ENCODE measurements around the gene COL4A5.

The COL4A5 gene

DNA sequence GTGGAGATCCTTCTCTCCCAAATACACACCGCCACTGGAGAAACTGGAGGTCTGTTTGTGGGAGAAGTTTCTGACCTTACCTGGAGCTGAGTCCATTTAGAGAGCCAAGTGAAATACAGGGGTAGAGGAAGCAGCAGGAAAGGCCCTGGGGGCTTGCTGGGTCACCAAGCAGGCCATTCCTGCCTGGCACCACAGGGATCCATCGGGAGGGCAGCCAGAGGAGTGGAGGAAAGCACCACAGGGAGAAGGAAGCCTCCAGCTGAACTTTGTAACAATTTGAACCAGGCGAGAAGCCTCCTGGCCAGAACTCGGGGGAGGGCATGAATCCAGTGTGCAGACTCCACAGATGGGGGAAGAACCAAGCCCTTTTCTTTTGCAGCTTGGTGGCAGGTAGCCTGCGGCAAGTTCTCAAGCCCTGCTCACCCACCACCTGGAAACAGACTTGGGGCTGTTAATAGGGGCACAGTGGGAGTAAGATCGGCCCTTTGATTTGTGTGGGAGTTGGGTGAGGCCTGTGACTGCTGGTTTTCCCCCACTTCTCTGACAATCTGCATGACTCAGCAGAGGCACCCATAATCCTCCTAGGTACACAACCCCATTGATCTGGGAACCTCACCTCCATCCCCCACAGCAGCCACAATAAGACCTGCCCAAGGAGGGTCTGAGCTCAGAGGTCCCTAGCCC lies 202.1 kb downstream of the COL4A5 start:
- no peak for DNase-seq (ENCODE audit: low read depth)

DNA sequence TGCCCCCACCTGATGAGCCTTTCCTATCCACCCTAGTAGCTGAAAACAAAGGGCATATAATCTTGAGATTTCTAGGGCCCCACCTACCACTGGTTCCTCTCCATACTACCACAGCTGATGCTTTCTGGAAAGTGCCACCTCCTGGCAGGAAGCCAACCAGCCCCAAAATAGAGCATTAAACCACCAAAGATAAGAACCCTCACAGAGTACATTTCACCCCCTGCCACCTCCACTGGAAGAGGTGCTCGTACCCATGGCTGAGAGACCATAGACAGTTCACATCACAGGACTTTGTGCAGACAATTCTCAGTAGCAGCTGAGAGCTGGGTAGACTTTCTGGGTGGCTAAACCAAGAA lies 202.6 kb downstream of the COL4A5 start:
- DNase-seq (ENCODE audit: low read depth): no peak

DNA sequence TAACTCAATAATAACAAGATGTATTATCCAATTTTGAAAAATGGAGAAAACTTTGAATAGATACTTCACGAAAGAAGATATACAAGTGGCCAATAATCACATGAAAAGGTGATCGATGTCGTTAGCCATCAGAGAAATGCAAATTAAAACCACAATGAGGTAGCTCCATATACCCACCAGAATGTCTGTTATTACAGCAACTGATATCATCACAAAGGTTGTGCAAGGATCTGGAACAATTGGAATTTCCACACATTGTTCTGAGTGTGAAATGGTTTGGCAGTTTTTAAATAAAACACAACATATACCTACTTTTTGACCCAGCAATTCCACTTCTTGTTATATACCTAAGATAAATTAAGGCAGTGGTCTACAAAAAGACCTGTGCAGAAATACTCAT lies 225.1 kb downstream of the COL4A5 start:
- no peak for DNase-seq (ENCODE audit: low read depth)

DNA sequence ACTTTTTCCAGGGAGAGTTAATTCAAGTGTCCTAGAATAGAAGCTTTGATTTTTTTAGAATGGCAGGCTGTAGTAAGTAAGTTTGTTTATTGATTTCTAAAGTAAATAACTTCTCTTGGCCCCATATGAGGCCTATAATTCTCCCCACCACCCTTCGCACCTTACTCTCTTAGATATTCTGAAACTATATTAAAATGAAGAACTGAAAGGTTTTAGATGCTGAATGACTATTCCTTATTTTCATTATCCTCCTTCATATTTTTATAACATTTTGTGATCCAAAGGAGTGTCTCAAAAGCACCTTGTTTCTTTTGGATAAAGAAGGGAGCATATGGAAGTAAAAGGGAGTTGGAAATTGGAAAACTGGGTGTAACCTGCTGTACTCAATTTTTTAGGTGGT lies 226.5 kb downstream of the COL4A5 start:
- no peak for DNase-seq (ENCODE audit: low read depth)

DNA sequence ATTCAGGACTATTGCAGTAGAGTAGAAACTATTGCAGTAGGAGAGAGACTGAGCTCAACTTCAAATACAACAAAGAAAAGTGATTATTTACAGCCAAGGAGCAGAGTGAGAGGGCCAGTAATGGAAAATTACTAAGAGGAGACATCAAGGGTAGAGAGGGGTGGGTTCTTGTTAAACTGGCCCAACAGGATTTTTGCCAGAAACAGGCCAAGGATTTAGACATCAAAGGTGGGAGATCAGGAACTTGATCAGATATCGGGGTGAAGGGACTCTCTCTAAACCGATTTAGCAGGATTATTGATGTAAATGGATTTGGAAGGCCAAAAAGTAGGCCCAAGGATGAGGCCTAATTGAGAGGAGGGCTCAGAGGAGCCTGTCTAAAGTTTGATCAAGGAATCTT lies 231.9 kb downstream of the COL4A5 start:
- no peak for DNase-seq (ENCODE audit: low read depth)

DNA sequence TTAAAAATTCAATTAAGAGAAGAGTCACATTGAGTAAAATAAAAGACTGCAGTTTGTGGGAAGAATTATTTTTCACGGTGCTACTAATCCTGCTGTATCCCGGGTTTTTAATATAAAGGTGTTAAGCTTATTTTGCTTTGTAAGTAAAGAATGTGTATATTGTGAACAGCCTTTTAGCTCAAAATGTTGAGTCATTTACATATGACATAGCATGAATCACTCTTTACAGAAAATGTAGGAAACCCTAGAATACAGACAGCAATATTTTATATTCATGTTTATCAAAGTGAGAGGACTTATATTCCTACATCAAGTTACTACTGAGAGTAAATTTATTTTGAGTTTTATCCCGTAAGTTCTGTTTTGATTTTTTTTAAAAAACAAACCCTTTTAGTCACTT lies 257.1 kb downstream of the COL4A5 start:
- DNase-seq (ENCODE audit: low read depth): no peak

DNA sequence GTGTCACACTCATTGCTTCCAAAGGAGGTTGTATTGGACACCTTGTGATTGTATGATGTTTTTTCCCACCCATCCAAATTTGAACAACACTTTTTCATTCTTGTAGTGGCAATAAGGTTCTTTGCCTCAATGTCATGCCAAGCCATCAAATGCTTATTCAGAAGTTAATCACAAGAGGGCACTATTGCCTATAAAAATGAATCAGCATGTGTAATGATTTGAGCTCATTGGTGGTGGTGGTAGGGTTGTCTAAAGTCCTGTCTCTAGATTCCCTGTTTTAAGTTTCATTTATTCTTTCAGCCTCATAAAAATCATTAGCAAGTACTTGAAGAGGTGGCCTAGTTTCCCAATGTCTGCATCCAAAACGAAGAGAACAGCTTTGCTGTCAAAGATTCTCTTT lies 259.7 kb downstream of the COL4A5 start:
- no peak for DNase-seq (ENCODE audit: low read depth)

DNA sequence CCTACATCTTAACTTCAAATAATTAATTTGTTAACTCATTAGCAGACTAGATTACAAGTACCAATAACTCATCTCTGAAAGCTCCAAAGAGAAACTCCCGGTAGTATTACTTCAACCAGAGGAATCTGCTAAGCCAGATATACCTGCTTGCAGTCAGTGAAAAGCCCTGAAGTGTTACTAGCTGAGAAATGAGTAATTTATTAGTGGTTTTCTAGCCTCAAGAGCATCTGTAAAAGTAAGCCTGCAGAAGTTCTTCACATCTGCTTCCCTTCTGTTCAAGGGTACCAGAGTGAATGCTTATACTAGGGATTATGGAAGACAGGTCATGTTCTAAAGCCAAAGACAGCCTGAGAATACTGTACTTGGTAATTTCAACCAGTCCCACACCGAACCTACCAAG lies 262.0 kb downstream of the COL4A5 start:
- no peak for DNase-seq (ENCODE audit: low read depth)

DNA sequence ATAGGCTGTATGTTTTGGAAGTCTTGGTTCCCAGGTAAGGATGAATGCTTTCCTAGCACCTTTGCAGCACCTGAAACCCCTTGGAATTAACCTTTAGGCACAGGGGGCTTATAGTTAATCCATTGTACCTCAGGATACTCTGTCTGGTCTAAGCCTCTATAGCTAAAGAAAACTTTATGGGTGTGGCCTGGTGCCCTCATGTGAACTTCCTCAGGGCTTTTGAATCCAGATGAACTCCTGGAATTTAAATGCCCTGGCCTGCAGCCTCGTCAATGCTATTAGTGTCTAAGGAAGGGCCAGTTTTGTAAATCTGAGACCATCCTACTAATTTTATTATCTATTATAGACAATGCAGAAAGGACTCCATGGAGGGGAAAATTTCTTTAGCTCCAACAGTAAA lies 262.9 kb downstream of the COL4A5 start:
- no peak for DNase-seq (ENCODE audit: low read depth)

DNA sequence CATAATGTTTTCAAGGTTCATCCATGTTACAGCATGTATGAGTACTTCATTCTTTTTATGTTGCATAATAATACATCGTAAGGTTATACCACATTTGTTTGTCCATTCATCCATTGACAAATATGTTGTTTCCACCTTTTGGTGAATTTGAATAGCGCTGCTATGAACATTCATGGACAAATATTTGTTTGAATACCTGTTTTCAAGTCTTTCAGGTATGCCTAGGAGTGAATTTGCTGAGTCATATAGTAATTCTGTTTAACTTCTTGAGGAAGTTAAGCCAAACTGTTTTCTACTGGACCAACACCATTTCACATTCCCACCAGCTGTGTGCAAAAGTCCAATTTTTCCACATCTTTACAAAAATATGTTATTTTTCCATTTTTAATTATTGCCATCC lies 265.2 kb downstream of the COL4A5 start:
- DNase-seq (ENCODE audit: low read depth): no peak

DNA sequence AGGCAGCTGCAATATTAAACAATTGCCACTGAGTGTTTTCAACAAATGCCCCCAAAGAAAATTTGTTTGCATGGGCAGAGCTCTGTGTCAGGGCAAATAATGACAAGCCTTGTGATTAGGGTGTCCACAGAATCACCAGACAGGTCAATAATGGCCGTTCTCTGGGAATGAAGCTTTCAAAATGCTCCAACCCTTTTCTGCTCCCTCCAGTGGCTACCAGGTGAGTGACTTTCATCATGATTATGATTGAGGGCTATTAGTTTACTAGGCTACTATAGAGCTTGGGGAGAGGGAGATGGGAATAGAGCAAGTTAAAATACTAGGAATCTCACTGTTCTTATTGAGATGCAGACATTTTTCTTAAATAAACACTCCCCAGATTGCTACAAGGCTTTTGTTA lies 273.2 kb downstream of the COL4A5 start:
- DNase-seq (ENCODE audit: low read depth): no peak

DNA sequence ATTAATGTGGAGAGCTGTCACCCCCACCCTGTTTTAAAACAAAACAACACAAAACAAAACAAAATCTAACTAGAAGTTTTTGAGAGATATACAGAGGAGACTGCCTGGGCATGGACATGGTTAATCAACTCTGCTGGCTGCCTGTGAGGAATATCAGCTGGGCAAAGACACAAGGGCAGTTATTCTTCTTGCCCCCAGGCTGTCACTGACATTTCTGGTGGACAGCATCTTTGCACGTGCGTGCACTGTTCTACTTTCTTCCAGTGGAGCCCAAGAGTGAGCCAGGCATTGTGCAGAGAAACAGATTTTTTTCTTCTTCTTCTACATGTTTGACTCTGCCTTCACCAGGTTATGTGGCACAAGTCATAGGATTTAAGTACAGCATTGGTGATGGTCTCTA lies 282.9 kb downstream of the COL4A5 start:
- no peak for DNase-seq (ENCODE audit: low read depth)

DNA sequence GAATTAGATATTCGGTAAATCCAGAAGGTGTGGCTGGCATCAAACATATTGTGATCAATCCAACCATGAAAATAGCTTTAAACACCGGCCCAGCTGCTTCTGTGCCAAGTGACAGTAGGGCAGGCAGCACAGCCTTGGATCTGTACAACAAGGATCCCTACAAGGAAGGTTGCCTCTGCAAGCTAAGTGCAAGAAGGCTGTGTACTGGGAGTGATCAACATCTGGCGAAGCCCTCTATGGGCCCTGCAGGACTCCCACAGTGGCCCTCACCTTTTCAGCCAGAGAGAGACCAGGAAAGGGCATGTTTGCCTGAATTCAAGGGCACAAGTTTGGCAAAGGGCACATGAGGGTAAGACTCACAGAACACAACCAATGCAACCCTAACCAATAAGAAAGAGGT lies 287.1 kb downstream of the COL4A5 start:
- DNase-seq (ENCODE audit: low read depth): no peak

DNA sequence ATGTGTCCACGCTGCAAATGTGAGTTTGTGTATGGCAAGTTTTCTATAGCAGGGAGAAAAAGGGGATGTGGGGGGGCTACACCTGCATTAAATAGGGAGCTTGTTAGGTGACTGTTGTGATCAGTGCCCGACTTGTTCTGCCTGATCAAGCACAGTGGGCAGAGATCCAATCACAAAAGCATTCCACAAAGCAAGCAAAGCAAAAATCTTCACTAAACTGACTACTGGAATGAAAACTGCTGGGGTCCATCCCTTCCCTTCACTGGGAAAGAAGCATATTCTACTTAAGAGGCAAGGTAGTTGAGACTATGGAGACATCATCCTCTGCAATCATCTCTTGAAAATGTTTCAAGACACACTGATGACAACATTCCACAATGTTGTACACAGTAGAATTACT lies 291.5 kb downstream of the COL4A5 start:
- DNase-seq (ENCODE audit: low read depth): no peak

DNA sequence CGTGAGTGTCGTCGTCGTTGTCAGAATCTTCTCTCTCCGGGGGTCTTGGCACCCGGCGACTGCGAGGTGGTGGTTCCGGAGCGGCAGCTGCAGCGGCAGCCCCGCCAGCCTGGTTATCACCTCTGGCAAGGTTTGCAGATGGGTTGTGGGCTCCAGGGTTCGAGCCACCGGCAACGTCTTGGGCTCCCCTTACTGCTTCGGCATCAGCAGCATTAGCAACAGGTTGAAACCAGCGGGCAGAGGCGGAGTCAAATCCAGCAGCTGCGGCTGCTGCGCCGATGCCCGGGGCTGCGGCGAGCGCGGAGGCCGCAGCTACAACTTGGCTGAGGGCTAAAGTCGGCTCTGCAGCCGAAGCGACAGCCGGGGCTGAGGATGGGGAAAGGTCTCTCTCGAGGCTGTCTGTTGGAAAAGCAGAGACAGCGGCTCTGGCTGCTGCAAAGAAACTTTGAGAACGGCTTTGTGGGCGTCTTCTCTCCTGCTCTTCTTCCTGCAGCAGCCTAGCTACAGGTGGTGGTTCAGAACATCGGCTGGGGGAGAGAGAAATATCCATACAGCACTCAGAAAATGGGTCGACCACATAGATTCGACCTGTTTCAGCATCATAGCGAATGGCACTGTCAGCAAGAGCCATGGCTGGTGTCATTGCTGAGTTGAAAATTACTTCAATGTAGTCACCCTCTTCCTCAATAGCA lies 293.1 kb downstream of the COL4A5 start:
- DNase-seq (ENCODE audit: low read depth): no peak

DNA sequence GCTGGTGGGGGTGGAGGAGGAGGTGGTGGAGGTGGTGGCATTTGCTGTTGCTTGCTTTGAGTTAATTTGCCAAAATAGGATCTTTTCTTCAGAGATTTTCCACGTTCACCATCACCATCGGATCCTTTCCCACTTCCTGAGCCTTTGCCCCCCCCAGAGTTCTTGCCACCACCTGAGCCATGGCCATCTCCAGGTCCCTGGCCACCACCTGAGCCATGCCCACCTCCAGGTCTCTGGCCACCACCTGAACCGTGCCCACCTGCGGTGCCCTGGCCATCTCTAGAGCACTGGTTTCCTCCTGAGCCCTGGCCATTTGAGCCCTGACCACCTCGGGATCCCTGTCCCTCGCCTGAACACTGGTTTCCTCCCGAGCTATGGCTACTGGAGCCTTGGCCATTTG lies 294.8 kb downstream of the COL4A5 start:
- DNase-seq (ENCODE audit: low read depth): no peak

DNA sequence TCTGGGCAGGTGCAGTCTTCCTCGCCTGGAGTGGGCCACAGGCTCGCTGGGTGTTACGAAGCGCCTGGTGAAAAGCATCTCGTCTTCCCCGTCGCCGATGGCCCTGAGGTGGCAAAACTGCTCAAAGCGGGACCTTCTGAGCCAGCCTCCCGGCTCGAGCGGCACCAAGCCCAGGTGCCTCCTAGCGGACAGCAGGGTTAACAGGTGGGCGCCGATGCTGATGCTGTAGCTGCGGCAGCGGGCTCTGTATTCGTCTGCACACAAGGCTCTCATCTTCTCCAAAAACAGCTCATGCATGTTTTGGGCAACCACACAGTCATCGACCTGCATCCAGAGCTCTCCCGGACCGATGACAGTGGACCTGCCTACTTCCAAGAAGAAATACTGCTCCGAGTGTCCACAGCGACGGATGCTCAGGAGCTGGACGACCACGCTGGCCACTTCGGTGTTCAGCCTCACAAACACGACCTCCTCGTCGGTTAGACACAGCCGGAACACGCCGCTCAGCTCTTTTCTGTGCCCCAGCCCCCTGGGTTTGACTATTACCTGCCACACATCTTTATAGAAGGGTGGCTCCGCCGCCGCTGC lies 295.5 kb downstream of the COL4A5 start:
- DNase-seq (ENCODE audit: low read depth): no peak

DNA sequence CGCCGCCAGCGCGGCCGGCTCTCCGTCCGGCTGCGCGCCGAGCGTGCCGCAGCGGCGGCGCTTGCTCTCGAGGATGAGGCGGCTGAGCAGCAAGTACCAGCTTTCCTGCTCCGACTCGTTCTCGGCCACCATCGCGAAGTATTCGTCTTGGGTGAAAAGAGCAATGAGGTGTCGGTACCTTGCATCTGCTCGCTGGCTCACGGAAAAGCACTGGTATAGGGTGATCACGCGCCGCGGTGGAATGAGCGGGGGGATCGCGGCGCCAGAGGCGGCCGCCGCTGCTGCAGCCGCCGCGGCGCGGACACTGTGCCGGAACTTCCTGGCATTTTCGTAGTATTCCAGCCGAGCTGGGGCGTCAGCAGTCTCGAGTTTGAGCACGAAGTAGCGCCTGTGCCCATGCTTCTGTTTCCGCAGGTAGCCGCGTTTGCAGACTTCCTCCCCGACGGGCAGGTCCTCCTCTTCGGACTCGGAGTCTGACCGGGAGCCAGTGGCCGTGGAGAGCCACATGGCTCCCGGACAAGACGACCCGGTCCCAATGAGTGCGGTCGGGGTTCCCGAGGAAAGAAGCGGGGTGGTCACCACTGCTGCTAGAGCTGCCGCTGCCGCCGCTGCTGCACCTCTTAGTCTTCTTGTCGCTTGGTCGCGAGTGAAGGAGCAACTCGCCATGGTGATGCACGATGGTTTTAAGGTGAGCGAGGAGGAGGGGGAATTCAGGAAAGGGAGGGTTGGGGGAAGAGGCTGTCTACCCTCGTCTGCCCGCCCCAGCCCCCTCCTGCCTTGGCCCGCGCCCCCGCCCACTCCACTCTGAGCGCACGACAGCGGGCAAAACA lies 296.3 kb downstream of the COL4A5 start:
- no peak for DNase-seq (ENCODE audit: low read depth)

DNA sequence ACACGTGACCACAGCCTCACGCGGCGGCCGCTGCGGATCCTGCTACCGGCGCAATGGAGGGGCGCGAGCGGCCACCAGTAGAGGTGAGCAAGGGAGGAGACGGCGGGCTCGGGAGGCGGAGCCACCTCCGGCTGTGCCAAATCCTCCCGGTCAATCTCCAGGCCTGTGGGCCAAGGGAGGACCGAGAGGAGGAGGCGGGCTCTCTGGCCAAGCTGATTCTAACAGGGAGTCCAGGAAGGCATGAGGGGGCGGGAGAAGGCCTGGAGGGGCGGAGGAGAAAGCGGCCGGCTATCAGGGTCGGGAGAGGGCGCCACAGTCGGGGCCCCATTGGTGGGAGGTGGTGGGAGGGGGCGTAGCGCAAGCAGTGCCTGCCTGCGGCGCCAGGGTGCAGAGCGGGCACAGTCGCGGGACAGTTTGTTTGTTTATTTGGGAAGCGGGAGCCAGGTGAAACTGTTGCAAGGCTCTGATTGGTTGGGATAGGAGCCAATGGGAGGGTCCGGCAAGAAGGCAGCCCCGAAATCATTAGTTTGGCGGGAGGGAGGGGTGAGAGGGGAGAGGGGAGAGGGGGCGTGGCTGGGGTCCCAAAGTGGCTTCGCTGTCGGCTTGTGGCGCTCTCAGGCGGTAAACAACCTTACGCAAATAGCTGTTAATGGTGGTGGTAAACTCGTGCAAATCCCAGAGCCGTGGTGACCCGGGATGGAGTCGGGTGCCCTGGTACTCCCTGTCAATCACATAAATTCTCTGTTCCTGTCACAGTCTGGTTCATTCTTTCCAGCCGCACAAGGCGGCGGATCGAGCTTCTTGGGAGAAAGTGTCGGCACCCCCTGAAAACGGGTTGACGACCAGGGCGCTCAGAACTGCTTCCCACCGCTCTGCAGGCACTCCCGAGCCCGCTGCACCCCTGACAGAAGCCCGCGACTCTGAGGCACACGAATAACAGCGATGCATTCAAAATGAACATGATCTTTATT lies 297.2 kb downstream of the COL4A5 start, which contains the start of gene IRS4:
Gene IRS4, minus strand, starts transcription at position 55 of the 971 bp plus-strand sequence.
- no peak for DNase-seq (ENCODE audit: low read depth)

DNA sequence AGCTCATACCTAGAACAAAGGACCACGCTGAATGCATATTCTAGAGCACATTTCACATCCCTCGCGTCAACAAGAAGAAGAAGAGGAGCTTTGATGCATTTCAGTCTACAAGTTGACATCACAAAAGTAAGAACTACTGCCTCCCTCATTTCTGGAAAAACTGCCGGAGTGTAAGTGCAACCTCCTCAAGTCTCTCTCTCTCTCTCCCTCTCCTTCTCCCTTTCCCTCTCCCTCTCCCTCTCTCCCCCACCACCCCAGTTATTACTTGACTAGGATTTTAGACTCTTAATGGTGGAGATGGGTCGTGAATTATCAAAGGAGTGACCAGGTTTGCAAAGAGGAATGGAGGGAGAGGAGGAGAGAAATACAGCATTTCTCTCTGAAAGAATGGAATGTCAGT lies 298.1 kb downstream of the COL4A5 start:
- no peak for DNase-seq (ENCODE audit: low read depth)

DNA sequence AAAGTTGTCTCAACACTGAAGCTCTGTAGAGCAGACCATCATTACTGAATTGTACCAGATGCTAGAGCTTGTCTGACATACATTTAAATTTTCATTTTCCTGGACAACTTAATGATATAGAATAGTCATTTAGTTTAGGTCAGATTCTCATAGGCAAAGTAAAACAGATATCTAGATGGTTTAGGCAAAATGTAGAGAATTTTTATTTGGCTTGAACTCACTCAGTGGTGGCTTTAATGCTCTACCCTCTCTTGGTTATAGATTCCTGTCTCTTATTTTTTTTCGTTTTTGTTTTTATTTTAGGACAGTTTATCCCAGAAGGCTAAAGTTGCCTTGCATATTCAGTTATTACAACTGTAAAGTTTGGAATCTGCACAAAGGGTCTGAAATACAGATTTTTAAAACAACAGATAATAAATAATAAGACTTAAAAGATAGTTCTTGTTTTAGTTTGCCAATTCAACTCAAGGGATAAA lies 300.7 kb downstream of the COL4A5 start:
- no peak for DNase-seq (ENCODE audit: low read depth)

All from activated gamma-delta T cell treated with anti-CD3 and anti-CD28 coated beads, Interleukin-2, amount 50 U/mL, for 16 hours (primary cell).